ENCODE data around the gene SLC9A9.

- no peak for TF ChIP-seq CTCF (IDR thresholded peaks at IDR 0.05; ENCODE audit: low read depth, low read length)
- no peak for TF ChIP-seq POLR2A (IDR thresholded peaks at IDR 0.05; ENCODE audit: extremely low read depth, insufficient read length)
These were observed 317.2 kb downstream of the SLC9A9 start for GRCh38 chr3:143531101-143531500.

Measured in NB4 (cell line).